ENCODE results near the gene CYB5R2.

DNA sequence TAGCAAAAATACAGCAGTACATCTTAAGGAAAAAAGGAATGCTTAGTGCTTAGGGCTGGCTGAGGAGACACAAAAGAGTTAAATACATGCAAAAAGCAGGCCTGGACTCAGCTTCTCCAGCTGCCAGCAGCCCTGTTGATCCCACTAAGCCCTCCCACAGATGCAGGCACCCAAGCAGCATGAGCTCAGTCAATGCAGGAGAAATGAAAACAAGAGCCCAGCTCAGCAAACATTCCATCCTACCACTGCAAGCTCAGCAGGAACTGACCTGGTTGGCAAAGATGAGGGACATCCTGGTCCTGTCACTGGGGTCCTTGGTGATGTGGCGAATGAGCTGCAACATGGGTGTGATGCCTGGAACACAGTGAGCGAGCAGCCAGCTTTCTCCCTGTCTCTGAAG lies 5.8 kb downstream of the CYB5R2 start:
- no peak for TF ChIP-seq EZH2 (IDR thresholded peaks at IDR 0.05)
- no peak for TF ChIP-seq POLR2AphosphoS5 (IDR thresholded peaks at IDR 0.05; ENCODE audit: borderline replicate concordance, low read depth, low read length)
